Forelimb muscle (tissue), 1 donor: ENCODE measurements around the gene ALKBH8. TPM values are rescaled to one million over a fixed set of nuclear protein-coding genes. Genes with fewer than 3 reads are reported as not detected.
A peak's percentile ranks its signal among the peaks of the same experiment; 100 is the strongest.
"Not testable (repeated sequence)": the region's sequence is repeated elsewhere in the genome, so short reads cannot be mapped to it uniquely, and the experiment has no call there.

Experiments used
- DNase-seq: peaks from one replicate; pipeline ENCODE4 v3.0.0-alpha.2; 2013; ENCODE audit warnings: low read depth
- polyA plus RNA-seq: library from polyadenylated mRNA; unstranded; fragments of 120-200 nt; gene quantifications from one replicate; pipeline ENCODE4 v1.2.1, GENCODE V29; 2013; ENCODE audit not compliant: insufficient read length

ALKBH8 gene
- polyA plus RNA-seq, 1 donor: 7.6 TPM

GRCh38 chr11:107579169-107579568 lies 13.6 kb upstream of the ALKBH8 start:
- not testable (repeated sequence) for DNase-seq

DNA sequence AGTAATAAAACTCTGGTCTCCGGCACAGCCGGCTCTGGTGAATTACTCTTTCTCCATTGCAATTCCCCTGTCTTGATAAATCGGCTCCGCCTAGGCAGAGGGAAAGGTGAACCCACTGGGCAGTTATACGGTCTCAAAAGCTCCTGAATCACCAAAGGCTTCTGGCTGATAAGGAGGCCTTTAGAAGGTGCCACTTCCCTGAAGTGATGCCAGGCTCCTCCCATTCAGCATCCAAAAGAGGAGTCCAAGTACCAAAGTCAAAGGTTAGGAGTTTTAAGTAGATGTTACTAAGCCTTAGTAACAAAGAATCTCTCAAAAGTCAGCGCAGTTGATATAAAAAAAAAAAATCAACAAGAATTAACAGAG lies 11.8 kb upstream of the ALKBH8 start:
- no peak for DNase-seq

DNA sequence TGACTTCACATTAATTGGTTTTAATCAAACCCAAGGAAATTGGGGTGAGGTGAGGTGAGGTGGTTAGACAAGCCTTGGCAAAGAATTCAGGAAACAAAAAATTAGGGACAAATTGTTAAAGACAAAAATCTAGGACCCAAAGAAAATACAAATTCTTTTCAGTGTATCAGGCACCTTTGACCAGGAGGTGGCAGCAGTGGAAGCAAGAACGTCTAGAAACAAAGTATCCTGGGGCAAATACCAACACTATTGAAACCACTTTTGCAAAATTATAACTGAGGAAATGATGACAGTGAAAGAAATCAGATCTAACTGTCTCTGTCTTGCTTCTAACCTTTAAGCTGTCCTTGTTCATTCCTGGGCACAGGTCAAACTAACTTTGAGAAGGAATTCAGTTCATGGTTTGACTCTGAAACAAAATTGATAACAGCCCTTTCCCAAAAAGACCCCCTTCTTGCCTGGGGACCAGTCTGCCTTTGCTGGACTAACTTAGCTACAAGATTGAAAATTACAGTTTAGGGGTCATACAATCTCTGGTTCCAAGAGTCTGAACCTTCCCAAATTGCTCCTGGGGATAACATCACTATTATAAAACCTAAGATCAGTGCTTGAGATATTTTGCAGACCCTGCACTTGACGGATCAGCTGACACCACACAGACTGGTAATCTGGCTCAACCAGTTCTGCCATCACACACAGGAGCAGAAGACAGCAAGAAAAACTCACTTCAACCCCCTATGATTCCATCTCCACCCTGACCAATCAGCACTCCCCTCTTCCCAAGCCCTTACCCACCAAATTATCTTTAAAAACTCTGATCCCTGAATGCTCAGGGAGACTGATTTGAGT lies 11.2 kb upstream of the ALKBH8 start:
- not testable (repeated sequence) for DNase-seq

DNA sequence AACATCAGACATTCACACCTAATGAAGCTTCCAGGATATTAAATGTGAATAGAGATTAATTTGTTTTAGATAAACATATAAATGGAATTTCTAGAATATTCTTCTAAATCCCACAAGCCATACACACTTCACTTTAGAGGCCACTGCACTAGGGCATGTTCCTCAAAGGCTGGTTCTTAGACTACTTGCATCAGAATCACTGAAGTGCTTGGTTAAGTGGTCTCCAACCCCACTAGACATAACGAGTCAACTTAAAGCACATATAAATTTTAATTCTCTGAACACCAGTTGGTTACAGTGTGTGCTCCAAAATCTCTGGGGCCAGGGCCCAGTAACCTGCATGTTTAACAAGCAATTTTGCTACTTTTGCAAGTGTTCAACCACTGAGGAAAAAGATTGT lies 7.9 kb upstream of the ALKBH8 start:
- no peak for DNase-seq

GRCh38 chr11:107570015-107570414 lies 4.5 kb upstream of the ALKBH8 start:
- no peak for DNase-seq

- DNase-seq: no peak
Observed at GRCh38 chr11:107567739-107568335, 2.3 kb upstream of the ALKBH8 start.

GRCh38 chr11:107566569-107566968 lies 1.0 kb upstream of the ALKBH8 start:
- DNase-seq: no peak

- not testable (repeated sequence) for DNase-seq
Observed at GRCh38 chr11:107565955-107566501, 493 bp upstream of the ALKBH8 start.

DNA sequence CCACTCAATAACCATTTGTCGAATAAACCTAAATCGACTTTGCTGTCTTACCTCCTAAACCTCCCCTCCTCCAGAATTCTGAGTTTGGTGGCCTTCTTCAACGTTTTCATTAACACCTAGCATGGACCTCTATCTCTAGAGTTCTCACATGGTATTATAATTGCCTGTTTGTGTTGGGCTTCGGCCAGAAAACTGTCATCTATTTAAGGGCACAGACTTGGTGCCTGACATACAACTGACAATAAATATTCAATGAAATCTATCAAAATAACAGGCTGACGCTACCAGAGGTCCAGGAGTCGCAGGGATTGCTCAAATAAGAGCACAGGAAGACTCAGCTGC lies 687 bp downstream of the ALKBH8 start:
- no peak for DNase-seq

DNA sequence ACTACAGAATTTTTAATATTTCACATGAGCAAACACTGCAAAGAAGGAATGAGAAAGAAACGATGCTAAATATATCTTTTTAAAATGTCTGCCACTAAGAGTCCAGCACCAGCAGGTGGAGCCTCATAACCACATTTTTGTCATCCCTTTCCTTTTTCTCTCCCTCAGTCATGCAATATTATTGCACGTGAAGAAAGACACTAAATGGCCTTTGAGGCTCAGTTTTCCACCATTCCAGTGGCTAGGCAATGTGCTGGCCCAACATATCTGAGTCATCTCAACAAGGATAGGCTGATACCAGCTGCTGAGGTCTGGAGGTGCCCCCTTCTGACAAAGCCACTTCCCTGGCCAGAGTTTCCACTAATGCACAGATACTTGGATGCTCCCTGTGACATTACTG lies 1.8 kb downstream of the ALKBH8 start:
- DNase-seq: peak; percentile 34

DNA sequence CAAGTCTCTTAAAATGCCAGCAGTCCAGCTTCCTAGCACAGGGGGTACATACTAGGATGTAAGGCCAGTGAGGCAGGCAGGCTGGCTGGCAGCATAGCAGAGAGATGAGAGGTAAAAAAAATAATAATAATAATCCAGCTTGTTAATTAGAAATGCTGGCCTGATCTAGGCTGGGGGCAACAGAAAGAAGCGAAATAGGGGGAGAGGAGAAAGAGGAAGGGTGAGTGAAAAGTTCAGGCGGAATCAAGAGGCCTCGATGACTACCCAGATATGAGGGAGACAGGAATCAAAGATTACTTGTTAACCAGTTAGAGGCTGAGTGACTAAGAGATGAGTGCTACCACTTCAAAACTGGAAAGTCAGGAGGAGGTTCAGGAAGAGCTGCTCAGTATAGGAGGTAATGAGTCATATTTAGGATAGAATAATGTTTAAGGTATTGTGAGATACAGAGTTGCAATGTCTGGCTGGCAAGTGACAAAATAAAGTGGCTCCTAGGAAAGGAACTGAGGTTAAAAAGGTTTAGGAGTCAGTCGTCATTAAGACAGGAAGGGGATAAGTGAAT lies 2.8 kb downstream of the ALKBH8 start:
- DNase-seq: no peak

DNA sequence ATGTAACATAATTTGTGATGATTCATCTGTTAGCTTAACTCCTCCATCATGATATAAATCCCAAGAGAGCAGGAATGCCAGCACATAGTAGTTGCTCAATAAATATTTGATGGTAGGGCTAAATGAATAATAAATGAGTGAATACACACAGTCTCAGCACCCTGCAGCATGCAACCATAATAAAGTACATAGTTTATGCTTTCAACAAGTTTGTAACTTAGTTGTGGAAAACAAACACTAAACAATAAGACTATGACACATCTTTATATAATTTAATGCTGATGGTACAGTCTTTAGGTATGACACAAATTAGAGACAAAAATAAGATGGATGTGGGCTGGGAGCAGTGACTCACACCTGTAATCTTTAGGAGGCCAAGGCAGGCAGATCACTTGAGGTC lies 3.8 kb downstream of the ALKBH8 start:
- no peak for DNase-seq

GRCh38 chr11:107550304-107550703 lies 15.2 kb downstream of the ALKBH8 start:
- no peak for DNase-seq

DNA sequence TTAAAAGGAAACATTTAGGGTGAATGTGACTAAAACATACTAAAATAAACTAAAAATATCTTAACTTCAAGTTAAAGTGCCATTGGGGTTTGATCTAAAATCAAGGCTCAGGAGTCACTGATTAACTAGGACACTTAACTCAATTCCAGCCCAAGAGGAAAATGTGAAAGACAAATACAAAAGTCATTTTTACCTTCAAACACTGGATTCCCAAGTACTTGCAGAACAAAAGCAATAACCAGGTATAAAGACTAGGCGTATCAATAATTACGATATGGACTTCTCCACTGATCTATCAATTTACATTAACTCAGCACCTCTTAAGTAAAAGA lies 15.6 kb downstream of the ALKBH8 start:
- DNase-seq: no peak

DNA sequence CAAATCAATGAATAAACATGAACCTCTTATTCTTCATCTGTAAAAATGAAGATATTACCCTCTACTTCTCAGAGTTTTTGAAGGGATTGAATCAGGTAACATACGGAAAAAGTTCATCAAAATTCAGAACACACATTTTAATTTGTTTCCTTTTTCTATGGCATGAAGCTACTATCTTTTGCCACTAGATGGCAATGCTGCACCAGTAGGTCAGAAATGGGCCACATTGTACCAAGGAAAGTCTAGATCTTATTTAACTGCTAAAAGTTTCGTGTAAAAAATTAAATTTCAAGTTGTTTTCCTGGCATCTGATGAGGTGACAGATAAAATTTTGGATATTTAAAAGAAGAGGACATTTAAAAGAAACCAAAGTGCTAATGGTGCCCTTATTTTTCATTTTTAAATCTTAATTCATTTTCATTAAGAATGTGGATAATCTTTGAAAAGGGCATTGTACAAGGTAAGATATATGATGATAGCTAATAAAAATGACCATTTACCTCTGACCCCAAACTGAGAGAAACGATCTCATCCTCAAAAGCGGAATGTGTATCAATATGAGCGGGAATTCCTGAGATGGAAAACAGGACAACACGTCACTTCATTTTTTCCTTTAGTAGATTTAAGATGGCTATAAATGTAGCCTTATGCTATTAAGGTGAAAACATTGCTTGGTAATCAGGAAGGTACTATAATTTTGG lies 16.1 kb downstream of the ALKBH8 start:
- no peak for DNase-seq

DNA sequence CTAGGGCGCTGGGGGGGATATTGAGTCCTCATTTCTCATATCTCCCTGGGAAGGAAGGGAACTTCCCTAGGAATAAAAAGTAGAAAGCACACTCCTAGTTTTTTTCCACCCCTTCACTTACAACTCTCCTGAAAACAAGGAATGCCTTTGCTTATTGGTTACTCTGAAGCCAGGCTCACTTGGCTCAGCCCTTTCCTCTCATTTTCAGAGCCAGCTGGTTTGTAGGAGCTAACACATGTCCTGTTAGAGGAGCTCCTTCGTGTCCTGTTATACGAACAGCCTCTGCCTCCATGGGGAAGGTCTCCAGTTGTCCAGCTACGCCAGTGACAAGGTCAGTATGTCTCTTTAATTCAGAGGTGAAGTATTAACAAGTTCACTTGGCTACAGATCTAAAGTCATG lies 17.6 kb downstream of the ALKBH8 start:
- DNase-seq: no peak

GRCh38 chr11:107545101-107545514 lies 20.4 kb downstream of the ALKBH8 start:
- DNase-seq: no peak

GRCh38 chr11:107538821-107539220 lies 26.7 kb downstream of the ALKBH8 start:
- no peak for DNase-seq

GRCh38 chr11:107538239-107538638 lies 27.3 kb downstream of the ALKBH8 start:
- DNase-seq: no peak

- not testable (repeated sequence) for DNase-seq
Observed at GRCh38 chr11:107537155-107537554, 28.4 kb downstream of the ALKBH8 start.

DNA sequence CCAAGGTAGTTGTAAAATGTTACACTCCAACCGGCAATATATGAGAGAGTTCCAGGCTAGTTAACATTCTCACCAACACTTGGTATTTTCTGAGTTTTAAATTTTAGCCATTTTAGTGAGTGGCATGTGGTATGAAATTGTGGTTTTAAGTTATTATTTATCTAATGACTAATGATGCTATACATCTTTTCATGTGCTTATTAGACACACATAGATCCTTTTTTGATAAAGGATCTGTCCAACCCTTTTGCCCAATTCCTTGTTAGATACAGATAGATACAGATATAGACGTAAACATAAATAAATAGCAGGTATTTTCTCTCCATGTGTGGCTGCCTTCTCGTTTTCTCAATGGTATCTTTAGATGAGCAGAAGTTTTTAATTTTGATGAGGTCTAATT lies 39.3 kb downstream of the ALKBH8 start:
- no peak for DNase-seq

DNA sequence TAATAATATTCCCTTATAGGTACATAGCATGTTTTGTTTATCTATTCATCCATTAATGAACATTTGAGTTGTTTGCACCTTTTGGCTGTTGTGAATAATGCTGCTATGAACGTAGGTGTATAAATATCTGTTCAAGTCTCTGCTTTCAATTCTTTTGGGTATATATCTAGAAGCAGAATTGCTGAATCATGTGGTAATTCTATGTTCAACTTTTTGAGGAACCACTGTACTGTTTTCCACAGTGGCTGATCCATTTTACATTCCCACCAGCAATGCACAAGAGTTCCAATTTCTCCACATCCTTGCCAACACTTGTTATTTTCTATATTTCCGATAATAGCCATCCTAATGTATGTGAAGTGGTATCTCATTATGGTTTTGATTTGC lies 56.7 kb downstream of the ALKBH8 start:
- DNase-seq: no peak
